Endometrial microvascular endothelial cells (primary cell): Measurements from ENCODE around the gene CCHCR1. TPM values are rescaled to one million over a fixed set of nuclear protein-coding genes. Genes with fewer than 3 reads are reported as not detected.

Experiments
- total RNA-seq: library from RNA; depleted of rRNA; stranded (reverse); fragments of >200 nt; gene quantifications from one replicate; pipeline ENCODE4 v1.2.3, GENCODE V29; 2015; ENCODE audit errors: inconsistent ontology term

Gene CCHCR1
- total RNA-seq, 1 donor from 2014 or later, result 30.2 TPM

Other genes starting within 250 kb of the CCHCR1 start
- 11.6 TPM for gene GTF2H4, start 249.6 kb downstream of the CCHCR1 start, total RNA-seq
- gene VARS2, start 243.6 kb downstream of the CCHCR1 start, total RNA-seq, result 37.4 TPM
- gene SFTA2, start 225.6 kb downstream of the CCHCR1 start, total RNA-seq, result not detected
- not detected for gene MUCL3, start 216.8 kb downstream of the CCHCR1 start, total RNA-seq
- gene MUC21, start 174.1 kb downstream of the CCHCR1 start, total RNA-seq, result not detected
- gene MUC22, start 147.3 kb downstream of the CCHCR1 start, total RNA-seq, result not detected
- not detected for gene C6orf15, start 45.2 kb downstream of the CCHCR1 start, total RNA-seq
- gene PSORS1C1, start 43.0 kb downstream of the CCHCR1 start, total RNA-seq, result 0.46 TPM
- not detected for gene CDSN, start 37.4 kb downstream of the CCHCR1 start, total RNA-seq
- not detected for gene PSORS1C2, start 18.7 kb downstream of the CCHCR1 start, total RNA-seq
- 53.7 TPM for gene TCF19, start 787 bp upstream of the CCHCR1 start, total RNA-seq
- gene POU5F1, start 12.9 kb upstream of the CCHCR1 start, total RNA-seq, result 6.4 TPM
- 719 TPM for gene HLA-C, start 114.3 kb upstream of the CCHCR1 start, total RNA-seq
- gene HLA-B, start 199.4 kb upstream of the CCHCR1 start, total RNA-seq, result 719 TPM
- gene MICA, start 245.8 kb upstream of the CCHCR1 start, total RNA-seq, result 68.9 TPM